Loucy (cell line): ENCODE data around the gene IFT81.

ENCODE experiments used
- EZH2phosphoT487 ChIP-seq: fragments of 200-600 bp; IDR thresholded peaks from 2 replicates; pipeline ENCODE4 v1.6.1; 2018; ENCODE audit warnings: antibody characterized with exemption, mild to moderate bottlenecking, moderate library complexity, borderline replicate concordance
- TF ChIP-seq, protein P1 (sequence below): fragments of 200-600 bp; sonication (generic); conservative IDR thresholded peaks from 2 replicates; pipeline ENCODE4 v1.5.1; 2014; ENCODE audit warnings: mild to moderate bottlenecking, antibody characterized with exemption, low read length

DNA sequence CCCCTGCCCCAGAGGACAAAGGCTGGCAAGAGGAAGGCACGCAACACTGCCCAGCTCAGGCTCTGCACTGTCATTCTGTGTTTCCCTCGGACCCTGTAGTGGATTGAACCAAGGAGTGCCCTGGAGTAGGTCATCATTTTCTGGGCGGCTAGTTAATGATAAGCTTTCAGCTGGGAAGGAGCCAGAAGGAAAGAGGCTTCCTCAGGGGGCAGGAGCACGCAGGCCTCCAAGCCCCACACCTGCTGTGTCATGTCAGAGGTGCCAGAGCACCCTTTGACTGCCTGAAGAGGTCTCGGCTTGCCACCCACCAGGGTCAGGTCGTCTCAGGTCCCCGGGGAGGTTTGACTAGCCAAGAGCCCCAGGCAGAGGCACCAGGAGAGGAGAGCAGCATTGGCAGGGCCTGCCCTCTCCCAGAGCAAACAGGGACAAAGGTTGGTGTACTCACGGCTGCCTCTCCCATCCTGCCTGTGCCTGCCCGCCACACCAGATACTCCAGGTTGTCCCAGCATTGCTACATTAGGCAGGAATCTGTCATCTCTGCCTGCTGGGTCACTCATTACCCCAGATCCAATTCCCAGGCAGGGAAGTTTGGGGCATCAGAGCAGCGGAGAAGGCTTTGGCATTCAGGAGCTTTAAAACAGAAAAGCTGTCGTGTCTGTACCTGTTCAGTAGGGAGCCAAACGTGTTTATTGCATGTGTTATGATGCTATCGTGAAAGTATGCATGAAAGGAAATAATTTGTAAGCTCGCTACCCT, 123.4 kb downstream of the IFT81 start:
- TF ChIP-seq, protein P1, sequence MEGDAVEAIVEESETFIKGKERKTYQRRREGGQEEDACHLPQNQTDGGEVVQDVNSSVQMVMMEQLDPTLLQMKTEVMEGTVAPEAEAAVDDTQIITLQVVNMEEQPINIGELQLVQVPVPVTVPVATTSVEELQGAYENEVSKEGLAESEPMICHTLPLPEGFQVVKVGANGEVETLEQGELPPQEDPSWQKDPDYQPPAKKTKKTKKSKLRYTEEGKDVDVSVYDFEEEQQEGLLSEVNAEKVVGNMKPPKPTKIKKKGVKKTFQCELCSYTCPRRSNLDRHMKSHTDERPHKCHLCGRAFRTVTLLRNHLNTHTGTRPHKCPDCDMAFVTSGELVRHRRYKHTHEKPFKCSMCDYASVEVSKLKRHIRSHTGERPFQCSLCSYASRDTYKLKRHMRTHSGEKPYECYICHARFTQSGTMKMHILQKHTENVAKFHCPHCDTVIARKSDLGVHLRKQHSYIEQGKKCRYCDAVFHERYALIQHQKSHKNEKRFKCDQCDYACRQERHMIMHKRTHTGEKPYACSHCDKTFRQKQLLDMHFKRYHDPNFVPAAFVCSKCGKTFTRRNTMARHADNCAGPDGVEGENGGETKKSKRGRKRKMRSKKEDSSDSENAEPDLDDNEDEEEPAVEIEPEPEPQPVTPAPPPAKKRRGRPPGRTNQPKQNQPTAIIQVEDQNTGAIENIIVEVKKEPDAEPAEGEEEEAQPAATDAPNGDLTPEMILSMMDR: no peak
- no peak for TF ChIP-seq EZH2phosphoT487
